Prostate gland (tissue), 2 donors: Measurements from ENCODE around the gene CDK11B. TPM values are rescaled to one million over a fixed set of nuclear protein-coding genes. Genes with fewer than 3 reads are reported as not detected.

Experiments used
- DNase-seq: peaks from one replicate; pipeline ENCODE4 v3.0.0-alpha.2; 2019; ENCODE audit warnings: low spot score
- H3K27ac ChIP-seq, 2 donors: fragments of 200-600 bp; sonication (generic); 2 replicates each; pipeline ENCODE4 v1.5.1; 2017 to 2019
- H3K27me3 ChIP-seq: fragments of 200-600 bp; sonication (generic); replicated peaks from 2 replicates; pipeline ENCODE4 v1.5.1; 2019; ENCODE audit not compliant: insufficient read depth
- H3K36me3 ChIP-seq, 2 donors: fragments of 200-600 bp; sonication (generic); 1 replicate in 1 of 2; 2 replicates in 1 of 2; pipeline versions ENCODE4 v1.5.1 to v1.8.1; 2017 to 2019
- H3K4me1 ChIP-seq: fragments of 200-600 bp; sonication (generic); replicated peaks from 2 replicates; pipeline ENCODE4 v1.5.1; 2019
- H3K4me3 ChIP-seq, 2 donors: fragments of 200-600 bp; sonication (generic); 2 replicates each; pipeline ENCODE4 v1.5.1; 2017 to 2019
- H3K9me3 ChIP-seq: fragments of 200-600 bp; sonication (generic); 2 replicates; pipeline ENCODE4 v1.5.1; 2017
- POLR2A ChIP-seq: fragments of 450-650 bp; IDR thresholded peaks from one replicate; pipeline ENCODE4 v1.6.1; 2016; ENCODE audit warnings: antibody characterized with exemption, mild to moderate bottlenecking
- POLR2AphosphoS5 ChIP-seq: sonication (generic); formaldehyde crosslinking; IDR thresholded peaks from one replicate; pipeline ENCODE4 v1.6.1; 2017; ENCODE audit warnings: antibody characterized with exemption
- WGBS: methylation state at CpG from one replicate; pipeline ENCODE4 v1.1.5; 2018; 5-methylcytosine and 5-hydroxymethylcytosine counted together
- intact Hi-C: fragments of 100-400 bp; cut with DNase I; formaldehyde crosslinking; loops from one replicate; pipeline ENCODE4 v1.14.2; 2022
- total RNA-seq, 2 donors: library from RNA; depleted of rRNA; stranded (reverse); fragments of >200 nt; gene quantifications; one replicate each; pipeline ENCODE4 v1.1.0, GENCODE V29; 2016
- TF ChIP-seq, protein P1 (sequence below), 4 experiments: fragments of 200-600 bp in 2 of 4; fragments of 450-650 bp in 2 of 4; sonication (generic) in 2 of 4; IDR thresholded peaks; 1 replicate in 3 of 4; 2 replicates in 1 of 4; pipeline ENCODE4 v1.5.1; 2016 to 2019; ENCODE audit warnings: antibody characterized with exemption in 4 of 4, mild to moderate bottlenecking in 2 of 4, moderate library complexity in 2 of 4

The CDK11B gene
- total RNA-seq, 2 donors from 2014 or later, result 15.0 to 31.2 TPM

GRCh38 chr1:1622010-1622787 is 36.6 kb downstream of the CDK11B start:
- Histone ChIP-seq H3K27me3 (no peaks in the 10 kb centered on the region), H3K36me3 (no peaks in the 10 kb centered on the region), H3K4me3 (no peak overlapping the region), H3K4me1 (peaks cover 3% of the 10 kb centered on the region), H3K9me3 (no peaks in the 10 kb centered on the region), H3K27ac (no peak overlapping the region)
- DNase-seq, result no peak
- WGBS, result 80% methylated on average over 21 of the region's 21 CpGs
- TF ChIP-seq POLR2AphosphoS5 (no peak), POLR2A (no peak)
- TF ChIP-seq, protein P1, sequence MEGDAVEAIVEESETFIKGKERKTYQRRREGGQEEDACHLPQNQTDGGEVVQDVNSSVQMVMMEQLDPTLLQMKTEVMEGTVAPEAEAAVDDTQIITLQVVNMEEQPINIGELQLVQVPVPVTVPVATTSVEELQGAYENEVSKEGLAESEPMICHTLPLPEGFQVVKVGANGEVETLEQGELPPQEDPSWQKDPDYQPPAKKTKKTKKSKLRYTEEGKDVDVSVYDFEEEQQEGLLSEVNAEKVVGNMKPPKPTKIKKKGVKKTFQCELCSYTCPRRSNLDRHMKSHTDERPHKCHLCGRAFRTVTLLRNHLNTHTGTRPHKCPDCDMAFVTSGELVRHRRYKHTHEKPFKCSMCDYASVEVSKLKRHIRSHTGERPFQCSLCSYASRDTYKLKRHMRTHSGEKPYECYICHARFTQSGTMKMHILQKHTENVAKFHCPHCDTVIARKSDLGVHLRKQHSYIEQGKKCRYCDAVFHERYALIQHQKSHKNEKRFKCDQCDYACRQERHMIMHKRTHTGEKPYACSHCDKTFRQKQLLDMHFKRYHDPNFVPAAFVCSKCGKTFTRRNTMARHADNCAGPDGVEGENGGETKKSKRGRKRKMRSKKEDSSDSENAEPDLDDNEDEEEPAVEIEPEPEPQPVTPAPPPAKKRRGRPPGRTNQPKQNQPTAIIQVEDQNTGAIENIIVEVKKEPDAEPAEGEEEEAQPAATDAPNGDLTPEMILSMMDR (IDR thresholded peaks at IDR 0.05), result no peak
- intact Hi-C loops, result loop anchor here (10.0 kb wide), 1 partner anchor 53 kb away; no protein-coding TSS in a partner anchor

- H3K27ac ChIP-seq, result no peak overlapping the region
- no peaks in the 10 kb centered on the region for H3K9me3 ChIP-seq
- intact Hi-C loops, result loop anchor here (10.0 kb wide), 1 partner anchor 53 kb away; no protein-coding TSS in a partner anchor
- 89% methylated on average over 16 of the region's 31 CpGs for WGBS
- no peak for DNase-seq
- no peak overlapping the region for H3K4me3 ChIP-seq
- no peaks in the 10 kb centered on the region for H3K27me3 ChIP-seq
- H3K4me1 ChIP-seq, result peaks cover 11% of the 10 kb centered on the region
- TF ChIP-seq, protein P1 (IDR thresholded peaks at IDR 0.05), result no peak
- TF ChIP-seq POLR2A (no peak), POLR2AphosphoS5 (no peak)
- H3K36me3 ChIP-seq, result no peaks in the 10 kb centered on the region
Measured at GRCh38 chr1:1621173-1622009, 37.4 kb downstream of the CDK11B start.

DNA sequence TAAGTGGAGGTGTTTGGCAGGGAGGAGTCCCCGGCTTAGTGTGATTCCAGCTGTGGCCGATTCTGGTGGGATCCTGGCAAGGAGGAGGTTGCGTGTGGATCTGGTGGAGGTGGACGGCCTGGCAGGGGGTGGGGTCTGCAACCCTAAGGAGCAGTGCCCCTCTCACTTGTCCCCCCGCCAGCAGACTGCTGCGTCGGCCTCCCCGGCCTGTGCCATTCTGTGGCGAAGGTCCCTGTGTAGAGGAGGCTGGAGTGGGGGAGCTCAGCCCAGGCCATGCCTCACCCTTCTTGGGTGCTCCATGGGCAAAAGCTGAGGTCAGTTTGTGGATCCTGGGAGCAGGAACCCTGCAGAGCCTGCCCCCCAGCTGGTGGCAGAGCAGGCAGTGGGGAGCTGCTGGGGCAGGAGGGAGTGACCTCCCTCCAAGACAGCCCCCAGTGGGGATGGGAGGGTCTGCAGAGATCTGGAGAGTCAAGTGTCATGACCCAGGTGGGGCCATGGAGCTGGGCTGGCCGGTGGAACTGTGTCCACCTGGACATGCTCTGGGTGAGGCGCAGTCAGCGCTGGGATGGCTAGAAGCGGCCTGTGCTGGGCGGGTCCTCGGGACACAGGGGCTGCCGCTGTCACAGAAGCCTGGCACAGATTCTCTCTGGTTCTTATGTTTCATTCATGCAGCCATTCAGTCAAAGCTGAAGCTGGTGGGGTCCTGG is 38.2 kb downstream of the CDK11B start:
- Histone ChIP-seq H3K9me3 (no peaks in the 10 kb centered on the region), H3K4me1 (peaks cover 12% of the 10 kb centered on the region), H3K27ac (no peak overlapping the region), H3K27me3 (no peaks in the 10 kb centered on the region), H3K36me3 (no peaks in the 10 kb centered on the region), H3K4me3 (no peak overlapping the region)
- no peak for DNase-seq
- intact Hi-C loops, result loop anchor here (10.0 kb wide), 1 partner anchor 54 kb away; no protein-coding TSS in a partner anchor
- TF ChIP-seq, protein P1 (IDR thresholded peaks at IDR 0.05), result no peak
- TF ChIP-seq POLR2AphosphoS5 (no peak), POLR2A (no peak)
- WGBS, result 91% methylated on average over 16 of the region's 16 CpGs

DNA sequence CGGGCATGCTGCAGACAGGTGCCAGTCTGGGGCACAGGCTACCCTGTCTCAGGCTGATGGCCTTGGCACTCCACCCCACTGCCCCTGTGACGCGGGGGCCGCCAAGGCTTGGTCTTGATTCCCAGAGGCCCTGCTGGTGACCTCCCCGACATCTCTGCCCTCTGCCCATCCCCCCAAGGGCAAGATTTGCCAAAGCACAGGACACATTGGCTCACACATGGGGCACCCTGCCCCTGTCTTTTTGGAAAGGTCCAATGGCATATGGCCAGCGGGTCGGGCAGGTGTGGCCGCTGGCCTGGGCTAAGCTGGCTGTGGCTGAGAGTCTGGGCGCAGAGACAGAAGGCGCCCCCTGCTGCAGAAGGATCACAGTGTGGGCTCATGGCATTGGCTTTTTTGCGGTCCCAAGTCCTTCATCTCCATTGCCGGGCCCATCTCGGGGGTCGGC is 38.9 kb downstream of the CDK11B start:
- Histone ChIP-seq H3K27ac (no peak overlapping the region), H3K9me3 (no peaks in the 10 kb centered on the region), H3K4me3 (no peak overlapping the region), H3K36me3 (no peaks in the 10 kb centered on the region), H3K27me3 (no peaks in the 10 kb centered on the region), H3K4me1 (peaks cover 12% of the 10 kb centered on the region)
- intact Hi-C loops, result loop anchor here (10.0 kb wide), 1 partner anchor 55 kb away; no protein-coding TSS in a partner anchor
- no peak for DNase-seq
- WGBS, result 72% methylated on average over 12 of the region's 14 CpGs
- no peak for TF ChIP-seq POLR2AphosphoS5
- TF ChIP-seq, protein P1 (IDR thresholded peaks at IDR 0.05), result no peak
- no peak for TF ChIP-seq POLR2A
